ENCODE measurements around the gene RAP1GAP2.

- TF ChIP-seq EZH2 (IDR thresholded peaks at IDR 0.05; ENCODE audit: insufficient read depth, poor library complexity, severe bottlenecking) (no peak), EZH2phosphoT487 (IDR thresholded peaks at IDR 0.05; ENCODE audit: insufficient read depth, low read depth) (no peak)
Measured at GRCh38 chr17:2853283-2854142, 57.3 kb downstream of the RAP1GAP2 start.
